ENCODE data around the gene CST3. TPM values are rescaled to one million over a fixed set of nuclear protein-coding genes. Genes with fewer than 3 reads are reported as not detected.
"Not testable (repeated sequence)": the region's sequence is repeated elsewhere in the genome, so short reads cannot be mapped to it uniquely, and the experiment has no call there.

CST3 gene
- total RNA-seq, 1 donor from 2014 or later, result 0.31 TPM

DNA sequence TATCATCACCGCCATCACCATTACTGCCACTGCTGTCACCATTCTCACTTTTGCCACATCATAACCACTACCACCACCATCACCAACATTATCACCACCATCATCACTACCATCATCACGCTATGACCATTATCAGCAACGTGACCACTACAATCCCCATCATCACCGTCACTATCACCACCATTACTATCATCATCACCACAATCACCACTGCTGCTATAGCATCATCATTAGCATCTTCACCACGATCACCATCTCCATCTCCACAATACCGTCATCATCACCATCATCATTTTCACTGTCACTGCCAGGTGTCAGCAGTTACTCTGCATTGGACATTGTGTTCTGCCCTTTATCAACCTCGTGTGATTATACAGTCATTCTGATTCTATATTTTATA is 32.1 kb upstream of the CST3 start:
- no peaks in the 10 kb centered on the region for H3K4me1 Mint-ChIP-seq (ENCODE audit: low read depth)
- intact Hi-C loops (cut with micrococcal nuclease), result no loop called here

DNA sequence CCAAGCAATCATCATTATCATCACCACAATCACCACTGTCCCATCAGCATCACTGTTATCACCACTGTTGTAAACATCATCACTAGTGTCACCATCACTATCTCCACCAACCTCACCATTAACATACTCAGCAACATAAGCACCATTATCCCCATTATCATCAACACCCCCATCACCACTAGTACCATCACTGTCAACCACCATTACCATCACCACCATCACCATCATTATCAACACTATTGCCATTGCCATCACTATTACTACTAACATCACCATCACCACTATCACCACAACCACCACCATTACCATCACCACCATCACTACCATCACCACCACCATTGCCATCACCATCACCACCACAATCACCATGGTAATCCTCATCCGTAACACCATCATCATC is 31.6 kb upstream of the CST3 start:
- no peak for DNase-seq (ENCODE audit: low spot score)
- no peak overlapping the region for H3K4me3 Mint-ChIP-seq
- no peak overlapping the region for H3K27ac Mint-ChIP-seq
- intact Hi-C loops (cut with micrococcal nuclease), result no loop called here
- no peaks in the 10 kb centered on the region for H3K9me3 Mint-ChIP-seq
- H3K27me3 Mint-ChIP-seq (ENCODE audit: insufficient read depth), result no peaks in the 10 kb centered on the region
- no peaks in the 10 kb centered on the region for H3K36me3 Mint-ChIP-seq (ENCODE audit: low read depth)
- no peaks in the 10 kb centered on the region for H3K4me1 Mint-ChIP-seq (ENCODE audit: low read depth)

More for the DNA sequence above, 32.1 kb upstream of the CST3 start:
- Mint-ChIP-seq H3K27ac (no peak overlapping the region), H3K27me3 (ENCODE audit: insufficient read depth) (no peaks in the 10 kb centered on the region), H3K9me3 (no peaks in the 10 kb centered on the region), H3K4me3 (no peak overlapping the region), H3K36me3 (ENCODE audit: low read depth) (no peaks in the 10 kb centered on the region)
- DNase-seq (ENCODE audit: low spot score), result no peak

DNA sequence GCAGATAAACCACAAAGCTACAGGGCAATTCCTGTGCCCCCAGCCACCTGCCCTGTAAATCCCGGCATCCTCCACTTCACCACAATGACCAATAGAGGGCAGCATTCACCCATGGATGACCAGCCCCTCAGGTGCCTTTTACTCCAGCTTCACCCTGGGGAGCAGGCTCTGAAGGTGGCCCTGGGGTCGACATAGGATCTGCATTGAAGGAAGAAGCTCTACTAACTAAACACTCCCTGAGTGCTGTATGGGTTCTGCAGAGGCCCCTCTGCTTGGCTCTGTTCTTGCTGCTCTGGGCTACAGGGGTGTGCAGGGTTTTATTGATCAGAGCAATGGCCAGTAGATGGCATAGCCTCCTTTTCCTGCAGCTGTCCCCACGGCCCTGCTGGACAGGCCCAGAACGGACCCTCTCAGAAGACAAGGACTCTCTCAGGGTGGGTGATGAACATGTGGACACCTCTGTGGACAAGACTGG is 30.8 kb upstream of the CST3 start:
- no peak overlapping the region for H3K27ac Mint-ChIP-seq
- no peak overlapping the region for H3K4me3 Mint-ChIP-seq
- H3K36me3 Mint-ChIP-seq (ENCODE audit: low read depth), result no peaks in the 10 kb centered on the region
- no peaks in the 10 kb centered on the region for H3K4me1 Mint-ChIP-seq (ENCODE audit: low read depth)
- H3K27me3 Mint-ChIP-seq (ENCODE audit: insufficient read depth), result no peaks in the 10 kb centered on the region
- H3K9me3 Mint-ChIP-seq, result no peaks in the 10 kb centered on the region
- DNase-seq (ENCODE audit: low spot score), result peak; percentile 18
- intact Hi-C loops (cut with micrococcal nuclease), result no loop called here

DNA sequence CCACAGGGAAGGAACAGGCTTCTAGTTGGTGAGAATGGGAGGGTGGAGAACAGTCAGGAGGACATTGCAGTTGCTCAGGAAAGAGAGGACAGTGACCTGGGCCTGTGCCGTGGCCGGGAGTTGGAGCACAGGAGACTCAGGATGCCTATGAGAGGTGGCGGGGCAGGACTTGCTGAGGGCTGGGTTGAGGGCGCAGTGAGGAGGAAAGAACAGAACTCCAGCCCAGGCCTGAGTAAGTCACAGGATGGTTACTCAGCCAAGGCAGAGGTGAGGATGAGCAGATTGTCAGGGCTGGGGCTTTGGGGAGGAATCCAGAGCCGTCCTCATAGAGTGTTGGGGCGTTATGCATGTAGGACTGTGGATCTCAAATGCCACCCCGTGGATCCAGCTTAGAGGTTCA is 29.9 kb upstream of the CST3 start:
- no peaks in the 10 kb centered on the region for H3K9me3 Mint-ChIP-seq
- intact Hi-C loops (cut with micrococcal nuclease), result no loop called here
- H3K36me3 Mint-ChIP-seq (ENCODE audit: low read depth), result no peaks in the 10 kb centered on the region

DNA sequence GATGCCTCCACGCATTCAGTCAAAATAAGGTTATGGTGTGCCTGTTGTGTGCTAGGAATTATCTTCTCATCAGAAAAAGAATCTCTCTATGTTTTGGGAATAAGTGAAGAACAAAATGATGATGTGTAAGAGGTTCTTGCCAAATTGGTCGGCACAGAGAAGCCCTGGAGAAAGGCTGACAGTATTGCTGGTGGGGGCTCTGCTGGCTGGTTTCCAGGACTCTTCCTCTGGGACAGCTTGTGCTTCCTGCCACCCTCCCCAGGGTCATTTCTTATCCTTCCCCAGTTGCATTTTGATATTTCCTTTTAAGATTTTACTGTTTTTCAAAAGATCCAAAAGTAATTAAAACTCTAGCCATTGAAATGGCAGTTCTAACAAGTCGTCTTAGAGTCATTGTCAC is 28.9 kb upstream of the CST3 start:
- Mint-ChIP-seq H3K27me3 (ENCODE audit: insufficient read depth) (no peaks in the 10 kb centered on the region), H3K4me1 (ENCODE audit: low read depth) (no peaks in the 10 kb centered on the region), H3K36me3 (ENCODE audit: low read depth) (no peaks in the 10 kb centered on the region), H3K9me3 (no peaks in the 10 kb centered on the region), H3K4me3 (no peak overlapping the region), H3K27ac (no peak overlapping the region)
- no peak for DNase-seq (ENCODE audit: low spot score)
- intact Hi-C loops (cut with micrococcal nuclease), result no loop called here

More for the DNA sequence above, 29.9 kb upstream of the CST3 start:
- no peak for DNase-seq (ENCODE audit: low spot score)
- Mint-ChIP-seq H3K4me1 (ENCODE audit: low read depth) (no peaks in the 10 kb centered on the region), H3K27ac (no peak overlapping the region), H3K27me3 (ENCODE audit: insufficient read depth) (no peaks in the 10 kb centered on the region), H3K4me3 (no peak overlapping the region)

DNA sequence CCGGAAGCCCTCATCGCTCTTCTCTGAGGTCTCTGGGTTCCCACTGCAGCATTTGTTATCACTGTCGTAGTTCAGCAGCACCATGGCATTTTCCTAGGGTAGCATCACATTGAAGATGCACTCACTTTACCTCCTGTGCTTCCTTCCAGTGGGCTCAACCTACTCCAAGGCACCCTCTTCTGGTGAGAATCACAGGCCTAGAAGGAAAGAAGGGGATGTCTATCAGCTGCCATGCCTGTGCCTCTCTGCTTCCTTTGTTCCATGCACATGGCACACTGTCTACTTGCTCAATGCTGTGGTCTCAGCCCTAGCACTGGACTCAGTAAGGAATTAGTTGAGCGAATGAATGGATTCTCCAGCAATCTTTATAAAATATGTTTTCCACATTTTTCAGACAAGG is 28.4 kb upstream of the CST3 start:
- intact Hi-C loops (cut with micrococcal nuclease), result no loop called here
- DNase-seq (ENCODE audit: low spot score), result no peak
- H3K27me3 Mint-ChIP-seq (ENCODE audit: insufficient read depth), result no peaks in the 10 kb centered on the region

DNA sequence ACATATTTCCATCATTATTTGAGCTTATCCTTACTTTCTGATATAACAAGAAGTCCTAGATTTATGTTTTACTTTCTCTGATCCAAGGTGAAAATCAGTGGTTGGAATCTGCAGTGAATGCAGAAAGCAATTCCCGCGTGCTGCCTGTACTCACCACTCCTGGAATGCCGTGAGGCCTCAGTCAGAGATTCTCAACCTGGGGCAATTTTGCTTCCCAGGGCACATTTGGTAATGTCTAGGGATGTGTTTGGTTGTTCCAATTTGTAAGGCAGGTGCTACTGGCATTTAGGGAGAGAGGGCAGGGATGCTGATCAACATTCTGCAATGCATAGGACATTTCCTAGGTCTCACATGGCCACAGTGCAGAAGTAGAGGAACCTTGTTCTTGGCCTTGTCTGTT is 27.2 kb upstream of the CST3 start:
- DNase-seq (ENCODE audit: low spot score), result no peak
- H3K36me3 Mint-ChIP-seq (ENCODE audit: low read depth), result no peaks in the 10 kb centered on the region
- H3K27me3 Mint-ChIP-seq (ENCODE audit: insufficient read depth), result no peaks in the 10 kb centered on the region
- no peaks in the 10 kb centered on the region for H3K4me1 Mint-ChIP-seq (ENCODE audit: low read depth)
- no peak overlapping the region for H3K27ac Mint-ChIP-seq
- intact Hi-C loops (cut with micrococcal nuclease), result no loop called here
- H3K4me3 Mint-ChIP-seq, result no peak overlapping the region
- H3K9me3 Mint-ChIP-seq, result no peaks in the 10 kb centered on the region

More for the DNA sequence above, 28.4 kb upstream of the CST3 start:
- H3K4me1 Mint-ChIP-seq (ENCODE audit: low read depth), result no peaks in the 10 kb centered on the region
- H3K27ac Mint-ChIP-seq, result no peak overlapping the region
- no peak overlapping the region for H3K4me3 Mint-ChIP-seq
- no peaks in the 10 kb centered on the region for H3K36me3 Mint-ChIP-seq (ENCODE audit: low read depth)
- H3K9me3 Mint-ChIP-seq, result no peaks in the 10 kb centered on the region

DNA sequence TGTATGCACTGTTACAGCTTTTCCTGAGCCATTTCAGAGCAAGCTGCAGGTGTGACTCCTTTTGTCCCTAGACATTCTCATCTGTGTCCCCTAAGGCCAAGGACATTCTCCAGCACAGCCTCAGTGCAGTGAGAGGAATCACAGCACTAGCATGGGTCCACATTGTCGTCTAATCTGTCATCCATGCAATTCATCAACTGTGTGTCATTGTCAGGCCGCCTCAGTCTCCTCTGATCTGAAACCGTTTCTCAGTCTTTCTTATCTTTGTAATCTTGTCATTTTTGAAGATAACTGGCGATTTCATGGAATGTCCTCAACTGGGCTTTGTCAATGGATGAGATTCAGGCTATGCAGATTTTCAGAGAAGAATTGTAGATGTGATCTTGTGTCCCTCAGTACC is 26.3 kb upstream of the CST3 start:
- H3K27me3 Mint-ChIP-seq (ENCODE audit: insufficient read depth); DNase-seq (ENCODE audit: low spot score); intact Hi-C loops (cut with micrococcal nuclease); H3K4me1 Mint-ChIP-seq (ENCODE audit: low read depth); H3K36me3 Mint-ChIP-seq (ENCODE audit: low read depth); H3K27ac Mint-ChIP-seq; H3K4me3 Mint-ChIP-seq; H3K9me3 Mint-ChIP-seq: not testable (repeated sequence)

DNA sequence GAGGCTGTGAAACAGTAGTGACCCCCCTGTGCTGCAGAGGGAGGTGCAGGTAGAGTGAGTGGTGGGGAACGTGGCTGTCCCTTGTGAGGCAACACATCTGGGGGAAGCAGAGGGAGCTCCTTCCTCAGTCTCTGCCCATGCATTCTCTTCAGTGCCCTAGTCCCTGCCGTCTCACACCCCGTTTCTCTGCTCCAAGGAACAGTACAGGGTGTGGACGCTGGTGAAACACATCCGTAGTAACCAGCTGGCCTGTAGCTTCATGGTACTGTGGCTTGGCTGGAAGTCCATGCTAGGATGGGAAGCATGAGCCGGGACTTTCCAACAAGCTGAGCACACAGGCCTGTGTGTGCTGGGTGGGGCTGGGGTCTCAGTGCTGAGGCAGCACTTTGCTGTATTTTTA is 25.4 kb upstream of the CST3 start:
- H3K36me3 Mint-ChIP-seq (ENCODE audit: low read depth), result no peaks in the 10 kb centered on the region
- H3K4me3 Mint-ChIP-seq, result no peak overlapping the region
- H3K4me1 Mint-ChIP-seq (ENCODE audit: low read depth), result no peaks in the 10 kb centered on the region
- intact Hi-C loops (cut with micrococcal nuclease), result no loop called here
- H3K9me3 Mint-ChIP-seq, result no peaks in the 10 kb centered on the region
- no peak for DNase-seq (ENCODE audit: low spot score)
- H3K27me3 Mint-ChIP-seq (ENCODE audit: insufficient read depth), result no peaks in the 10 kb centered on the region
- no peak overlapping the region for H3K27ac Mint-ChIP-seq

DNA sequence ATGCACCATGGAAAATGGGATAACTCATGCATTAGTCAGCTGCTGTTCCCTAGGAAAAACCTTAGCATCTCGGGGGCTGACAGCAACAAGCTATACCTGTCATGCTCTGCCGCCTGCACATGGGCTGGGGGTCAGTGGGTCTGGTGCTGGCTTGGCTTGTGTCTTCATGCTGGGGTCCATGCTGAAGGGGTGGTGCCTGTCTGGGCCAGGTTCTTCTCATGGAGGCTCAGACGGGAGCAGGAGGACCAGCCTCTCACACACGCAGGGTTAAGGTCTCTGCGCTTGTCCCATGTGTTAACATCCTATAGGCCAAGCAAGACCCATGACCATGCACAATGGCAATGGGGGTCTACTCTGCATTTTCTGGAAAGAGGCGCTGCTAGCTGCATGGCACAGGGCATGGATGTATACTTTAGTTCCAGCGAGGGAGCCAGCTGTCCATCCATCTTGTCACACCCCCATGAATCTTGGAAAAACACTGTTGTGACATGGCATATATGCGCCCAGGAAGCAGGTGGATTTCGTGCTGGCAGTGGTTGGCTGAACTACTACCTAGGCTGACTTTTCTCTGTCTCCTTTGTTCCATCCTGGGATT is 24.6 kb upstream of the CST3 start:
- intact Hi-C loops (cut with micrococcal nuclease), result no loop called here
- no peaks in the 10 kb centered on the region for H3K36me3 Mint-ChIP-seq (ENCODE audit: low read depth)
- H3K4me1 Mint-ChIP-seq (ENCODE audit: low read depth), result no peaks in the 10 kb centered on the region
- DNase-seq (ENCODE audit: low spot score), result no peak
- H3K9me3 Mint-ChIP-seq, result no peaks in the 10 kb centered on the region
- H3K27ac Mint-ChIP-seq, result no peak overlapping the region
- H3K27me3 Mint-ChIP-seq (ENCODE audit: insufficient read depth), result no peaks in the 10 kb centered on the region
- H3K4me3 Mint-ChIP-seq, result no peak overlapping the region

DNA sequence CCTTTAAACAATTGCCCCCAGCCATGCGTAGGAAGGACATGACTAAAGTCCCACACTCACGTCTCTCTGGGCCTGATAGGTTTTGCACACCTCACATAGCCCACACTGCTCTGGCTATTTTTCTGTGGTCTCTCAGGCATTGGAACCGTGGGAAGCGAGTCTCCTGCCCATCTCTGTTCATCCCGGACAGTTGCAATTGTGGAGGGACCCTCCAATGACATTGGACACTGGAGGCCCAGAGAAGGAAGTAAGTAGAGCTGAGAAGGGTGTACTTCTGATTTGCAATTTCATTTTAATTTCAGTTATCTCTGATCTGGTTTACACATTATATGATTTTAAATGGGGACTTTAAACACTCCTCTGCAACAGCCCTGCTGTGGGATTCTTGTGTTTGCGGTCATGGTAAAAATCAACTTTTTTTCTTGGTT is 23.3 kb upstream of the CST3 start:
- H3K27ac Mint-ChIP-seq, result no peak overlapping the region
- intact Hi-C loops (cut with micrococcal nuclease), result no loop called here

DNA sequence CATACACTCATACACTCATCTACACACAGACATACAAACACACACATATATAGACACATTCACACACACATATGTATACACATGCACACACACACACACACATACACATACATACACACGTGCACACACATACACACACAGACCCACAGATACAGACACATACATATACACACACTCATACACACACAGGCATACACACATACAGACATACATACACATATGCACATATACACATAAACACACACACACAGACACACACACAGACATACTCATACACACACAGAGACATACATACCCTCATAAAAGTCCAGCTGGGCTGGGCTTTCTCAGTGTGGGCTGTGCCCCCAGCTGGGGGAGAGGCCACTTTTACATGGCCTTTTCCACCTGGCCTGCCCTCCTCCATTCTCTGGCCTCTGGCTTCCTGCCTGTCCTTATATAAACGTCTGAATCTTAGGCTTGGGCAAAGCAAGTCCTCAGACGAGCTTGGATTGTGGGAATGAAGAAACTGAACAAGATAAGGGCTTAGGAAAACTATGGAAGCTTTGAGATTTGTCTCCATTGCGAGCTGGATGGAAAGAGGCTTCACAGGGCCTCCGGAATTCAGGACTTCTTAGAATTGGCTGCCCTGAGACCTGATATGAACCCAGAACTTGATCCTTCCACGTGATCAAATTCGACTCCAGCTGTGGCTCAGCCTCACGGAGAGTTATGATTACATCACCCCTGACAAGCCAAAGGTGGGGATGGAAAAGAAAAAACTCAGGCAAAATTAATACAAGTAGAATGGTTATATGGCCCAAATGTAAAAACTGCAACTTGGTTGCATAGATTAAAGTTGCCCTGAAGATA is 22.5 kb upstream of the CST3 start:
- intact Hi-C loops (cut with micrococcal nuclease), result no loop called here
- H3K9me3 Mint-ChIP-seq, result no peaks in the 10 kb centered on the region
- H3K4me3 Mint-ChIP-seq, result no peak overlapping the region
- H3K27ac Mint-ChIP-seq, result no peak overlapping the region
- H3K36me3 Mint-ChIP-seq (ENCODE audit: low read depth), result no peaks in the 10 kb centered on the region
- H3K4me1 Mint-ChIP-seq (ENCODE audit: low read depth), result no peaks in the 10 kb centered on the region
- H3K27me3 Mint-ChIP-seq (ENCODE audit: insufficient read depth), result no peaks in the 10 kb centered on the region
- no peak for DNase-seq (ENCODE audit: low spot score)

More for the DNA sequence above, 23.3 kb upstream of the CST3 start:
- no peaks in the 10 kb centered on the region for H3K9me3 Mint-ChIP-seq
- no peaks in the 10 kb centered on the region for H3K27me3 Mint-ChIP-seq (ENCODE audit: insufficient read depth)
- DNase-seq (ENCODE audit: low spot score), result no peak
- H3K4me3 Mint-ChIP-seq, result no peak overlapping the region
- H3K36me3 Mint-ChIP-seq (ENCODE audit: low read depth), result no peaks in the 10 kb centered on the region
- H3K4me1 Mint-ChIP-seq (ENCODE audit: low read depth), result no peaks in the 10 kb centered on the region

DNA sequence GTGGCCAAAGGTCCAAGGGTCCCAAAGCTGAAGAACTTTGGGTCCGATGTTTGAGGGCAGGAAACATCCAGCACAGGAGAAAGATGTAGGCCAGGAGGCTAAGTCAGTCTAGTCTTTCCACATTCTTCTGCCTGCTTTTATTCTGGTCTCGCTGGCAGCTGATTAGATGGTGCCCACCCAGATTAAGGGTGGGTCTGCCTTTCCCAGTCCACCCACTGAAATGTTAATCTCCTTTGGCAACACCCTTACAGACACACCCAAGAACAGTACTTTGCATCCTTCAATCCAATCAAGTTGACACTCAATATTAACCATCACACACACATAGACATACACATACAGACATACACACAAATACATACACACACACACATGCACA is 21.8 kb upstream of the CST3 start:
- H3K27ac Mint-ChIP-seq; H3K4me1 Mint-ChIP-seq (ENCODE audit: low read depth); DNase-seq (ENCODE audit: low spot score); H3K4me3 Mint-ChIP-seq; intact Hi-C loops (cut with micrococcal nuclease); H3K27me3 Mint-ChIP-seq (ENCODE audit: insufficient read depth); H3K36me3 Mint-ChIP-seq (ENCODE audit: low read depth); H3K9me3 Mint-ChIP-seq: not testable (repeated sequence)
